ENCODE results near the gene ABCB8. TPM values are rescaled to one million over a fixed set of nuclear protein-coding genes. Genes with fewer than 3 reads are reported as not detected.
A peak's percentile ranks its signal among the peaks of the same experiment; 100 is the strongest.

Gene ABCB8
- total and polyA plus RNA-seq, 9 of the 15 experiments (the other 6 are each of a cell fraction or from before 2014, with no cell fraction given): 7.6 to 106 (median 36.3) TPM

GRCh38 chr7:150983893-150984368, 44.3 kb upstream of the ABCB8 start (continued):
- TF ChIP-seq, protein P1, sequence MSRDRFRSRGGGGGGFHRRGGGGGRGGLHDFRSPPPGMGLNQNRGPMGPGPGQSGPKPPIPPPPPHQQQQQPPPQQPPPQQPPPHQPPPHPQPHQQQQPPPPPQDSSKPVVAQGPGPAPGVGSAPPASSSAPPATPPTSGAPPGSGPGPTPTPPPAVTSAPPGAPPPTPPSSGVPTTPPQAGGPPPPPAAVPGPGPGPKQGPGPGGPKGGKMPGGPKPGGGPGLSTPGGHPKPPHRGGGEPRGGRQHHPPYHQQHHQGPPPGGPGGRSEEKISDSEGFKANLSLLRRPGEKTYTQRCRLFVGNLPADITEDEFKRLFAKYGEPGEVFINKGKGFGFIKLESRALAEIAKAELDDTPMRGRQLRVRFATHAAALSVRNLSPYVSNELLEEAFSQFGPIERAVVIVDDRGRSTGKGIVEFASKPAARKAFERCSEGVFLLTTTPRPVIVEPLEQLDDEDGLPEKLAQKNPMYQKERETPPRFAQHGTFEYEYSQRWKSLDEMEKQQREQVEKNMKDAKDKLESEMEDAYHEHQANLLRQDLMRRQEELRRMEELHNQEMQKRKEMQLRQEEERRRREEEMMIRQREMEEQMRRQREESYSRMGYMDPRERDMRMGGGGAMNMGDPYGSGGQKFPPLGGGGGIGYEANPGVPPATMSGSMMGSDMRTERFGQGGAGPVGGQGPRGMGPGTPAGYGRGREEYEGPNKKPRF (IDR thresholded peaks at IDR 0.05; ENCODE audit: low read depth, low read length): no peak
- TF ChIP-seq ZNF282 (CRISPR knock-in tag; IDR thresholded peaks at IDR 0.05) (no peak), SMAD4 (CRISPR knock-in tag; conservative IDR thresholded peaks at IDR 0.05) (peak; percentile 59; the same call in 1 of the 2 replicates), ELF2 (CRISPR knock-in tag; IDR thresholded peaks at IDR 0.05) (no peak), FOXM1 (IDR thresholded peaks at IDR 0.05; ENCODE audit: low read depth) (no peak), FOXM1 (CRISPR knock-in tag; IDR thresholded peaks at IDR 0.05; ENCODE audit: low read depth) (0 out of 2 replicates have a peak, but pooled peaks have one; percentile 40), ZBTB9 (CRISPR knock-in tag; IDR thresholded peaks at IDR 0.05) (0 out of 2 replicates have a peak, but pooled peaks have one; percentile 45), ILK (tag; IDR thresholded peaks at IDR 0.05; ENCODE audit: borderline replicate concordance, low read depth) (no peak), CTBP1 (IDR thresholded peaks at IDR 0.05; ENCODE audit: borderline replicate concordance) (no peak; the same call in 1 of the 2 replicates), RBM22 (IDR thresholded peaks at IDR 0.05; ENCODE audit: low read depth, low read length, poor library complexity, severe bottlenecking) (no peak), CGGBP1 (CRISPR knock-in tag; IDR thresholded peaks at IDR 0.05) (no peak), NEUROD1 (IDR thresholded peaks at IDR 0.05; ENCODE audit: borderline replicate concordance, low read depth, low read length, partially characterized antibody) (no peak), RBFOX2 (IDR thresholded peaks at IDR 0.05; ENCODE audit: low read depth, low read length) (no peak), BMI1 (IDR thresholded peaks at IDR 0.05; ENCODE audit: low read length) (no peak), PCBP2 (IDR thresholded peaks at IDR 0.05; ENCODE audit: low read depth, low read length, poor library complexity, severe bottlenecking) (no peak), ETV5 (CRISPR knock-in tag; IDR thresholded peaks at IDR 0.05; ENCODE audit: low read depth) (peak; percentile 51; the same call in 1 of the 2 replicates), CBFA2T3 (IDR thresholded peaks at IDR 0.05) (no peak), SAFB2 (IDR thresholded peaks at IDR 0.05; ENCODE audit: borderline replicate concordance, low read depth, low read length, severe bottlenecking) (no peak)
- TF ChIP-seq, protein P2, sequence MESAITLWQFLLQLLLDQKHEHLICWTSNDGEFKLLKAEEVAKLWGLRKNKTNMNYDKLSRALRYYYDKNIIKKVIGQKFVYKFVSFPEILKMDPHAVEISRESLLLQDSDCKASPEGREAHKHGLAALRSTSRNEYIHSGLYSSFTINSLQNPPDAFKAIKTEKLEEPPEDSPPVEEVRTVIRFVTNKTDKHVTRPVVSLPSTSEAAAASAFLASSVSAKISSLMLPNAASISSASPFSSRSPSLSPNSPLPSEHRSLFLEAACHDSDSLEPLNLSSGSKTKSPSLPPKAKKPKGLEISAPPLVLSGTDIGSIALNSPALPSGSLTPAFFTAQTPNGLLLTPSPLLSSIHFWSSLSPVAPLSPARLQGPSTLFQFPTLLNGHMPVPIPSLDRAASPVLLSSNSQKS (CRISPR knock-in tag; IDR thresholded peaks at IDR 0.05): no peak
- TF ChIP-seq, protein P3, sequence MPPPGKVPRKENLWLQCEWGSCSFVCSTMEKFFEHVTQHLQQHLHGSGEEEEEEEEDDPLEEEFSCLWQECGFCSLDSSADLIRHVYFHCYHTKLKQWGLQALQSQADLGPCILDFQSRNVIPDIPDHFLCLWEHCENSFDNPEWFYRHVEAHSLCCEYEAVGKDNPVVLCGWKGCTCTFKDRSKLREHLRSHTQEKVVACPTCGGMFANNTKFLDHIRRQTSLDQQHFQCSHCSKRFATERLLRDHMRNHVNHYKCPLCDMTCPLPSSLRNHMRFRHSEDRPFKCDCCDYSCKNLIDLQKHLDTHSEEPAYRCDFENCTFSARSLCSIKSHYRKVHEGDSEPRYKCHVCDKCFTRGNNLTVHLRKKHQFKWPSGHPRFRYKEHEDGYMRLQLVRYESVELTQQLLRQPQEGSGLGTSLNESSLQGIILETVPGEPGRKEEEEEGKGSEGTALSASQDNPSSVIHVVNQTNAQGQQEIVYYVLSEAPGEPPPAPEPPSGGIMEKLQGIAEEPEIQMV (tag; conservative IDR thresholded peaks at IDR 0.05; ENCODE audit: low read depth): no peak
- TF ChIP-seq, protein P4, sequence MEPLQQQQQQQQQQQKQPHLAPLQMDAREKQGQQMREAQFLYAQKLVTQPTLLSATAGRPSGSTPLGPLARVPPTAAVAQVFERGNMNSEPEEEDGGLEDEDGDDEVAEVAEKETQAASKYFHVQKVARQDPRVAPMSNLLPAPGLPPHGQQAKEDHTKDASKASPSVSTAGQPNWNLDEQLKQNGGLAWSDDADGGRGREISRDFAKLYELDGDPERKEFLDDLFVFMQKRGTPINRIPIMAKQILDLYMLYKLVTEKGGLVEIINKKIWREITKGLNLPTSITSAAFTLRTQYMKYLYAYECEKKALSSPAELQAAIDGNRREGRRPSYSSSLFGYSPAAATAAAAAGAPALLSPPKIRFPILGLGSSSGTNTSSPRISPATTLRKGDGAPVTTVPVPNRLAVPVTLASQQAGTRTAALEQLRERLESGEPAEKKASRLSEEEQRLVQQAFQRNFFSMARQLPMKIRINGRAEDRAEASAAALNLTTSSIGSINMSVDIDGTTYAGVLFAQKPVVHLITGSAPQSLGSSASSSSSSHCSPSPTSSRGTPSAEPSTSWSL (CRISPR knock-in tag; IDR thresholded peaks at IDR 0.05; ENCODE audit: borderline replicate concordance): no peak

All from K562 (cell line).